ENCODE results near the gene ELN.

Gene ELN

GRCh38 chr7:74006032-74006431, 21.9 kb upstream of the ELN start:
- no peaks in the 10 kb centered on the region for H3K36me3 ChIP-seq (ENCODE audit: control insufficient read depth, low read length)
- H3K27ac ChIP-seq (ENCODE audit: low read depth, low read length): no peak overlapping the region
- no peaks in the 10 kb centered on the region for H3F3A ChIP-seq (ENCODE audit: control insufficient read depth, insufficient read depth)

GRCh38 chr7:74006451-74007241, 21.3 kb upstream of the ELN start:
- no peaks in the 10 kb centered on the region for H3K36me3 ChIP-seq (ENCODE audit: control insufficient read depth, low read length)
- H3K4me1 ChIP-seq (ENCODE audit: control insufficient read depth, low read length): no peaks in the 10 kb centered on the region
- H3F3A ChIP-seq (ENCODE audit: control insufficient read depth, insufficient read depth): no peaks in the 10 kb centered on the region
- no peak overlapping the region for H3K27ac ChIP-seq (ENCODE audit: low read depth, low read length)
- TF ChIP-seq EZH2phosphoT487 (IDR thresholded peaks at IDR 0.05; ENCODE audit: borderline replicate concordance, low read length) (no peak), CTCF (IDR thresholded peaks at IDR 0.05; ENCODE audit: low read depth, low read length, poor library complexity, severe bottlenecking) (no peak)
- no peak overlapping the region for H3K4me2 ChIP-seq (ENCODE audit: low read length)
- H4K20me1 ChIP-seq (ENCODE audit: control insufficient read depth, insufficient read depth, low read depth, low read length): no peaks in the 10 kb centered on the region
- H3K9me3 ChIP-seq (ENCODE audit: control insufficient read depth, insufficient read depth, low read length): no peaks in the 10 kb centered on the region
- H3K27me3 ChIP-seq (ENCODE audit: control insufficient read depth, low read length): peaks cover 11% of the 10 kb centered on the region; the same call in 1 of the 2 replicates
- no peaks in the 10 kb centered on the region for H3K79me2 ChIP-seq (ENCODE audit: control insufficient read depth, low read length)
- H3K4me3 ChIP-seq (ENCODE audit: low read length): no peak overlapping the region
- H3K9me2 ChIP-seq (replicated peaks; ENCODE audit: control insufficient read depth, low read length): no peaks in the 10 kb centered on the region

More at GRCh38 chr7:74006032-74006431, 21.9 kb upstream of the ELN start:
- H3K79me2 ChIP-seq (ENCODE audit: control insufficient read depth, low read length): no peaks in the 10 kb centered on the region
- no peaks in the 10 kb centered on the region for H3K4me1 ChIP-seq (ENCODE audit: control insufficient read depth, low read length)
- TF ChIP-seq CTCF (IDR thresholded peaks at IDR 0.05; ENCODE audit: low read depth, low read length, poor library complexity, severe bottlenecking): no peak
- TF ChIP-seq EZH2phosphoT487 (IDR thresholded peaks at IDR 0.05; ENCODE audit: borderline replicate concordance, low read length): no peak
- H3K4me2 ChIP-seq (ENCODE audit: low read length): no peak overlapping the region
- no peaks in the 10 kb centered on the region for H3K9me3 ChIP-seq (ENCODE audit: control insufficient read depth, insufficient read depth, low read length)
- peaks cover 12% of the 10 kb centered on the region; the same call in 1 of the 2 replicates for H3K27me3 ChIP-seq (ENCODE audit: control insufficient read depth, low read length)
- H3K9me2 ChIP-seq (replicated peaks; ENCODE audit: control insufficient read depth, low read length): no peaks in the 10 kb centered on the region
- H4K20me1 ChIP-seq (ENCODE audit: control insufficient read depth, insufficient read depth, low read depth, low read length): no peaks in the 10 kb centered on the region
- no peak overlapping the region for H3K4me3 ChIP-seq (ENCODE audit: low read length)

GRCh38 chr7:74007242-74007567, 20.8 kb upstream of the ELN start:
- H3K4me1 ChIP-seq (ENCODE audit: control insufficient read depth, low read length): no peaks in the 10 kb centered on the region
- no peaks in the 10 kb centered on the region for H3K9me2 ChIP-seq (replicated peaks; ENCODE audit: control insufficient read depth, low read length)
- H4K20me1 ChIP-seq (ENCODE audit: control insufficient read depth, insufficient read depth, low read depth, low read length): no peaks in the 10 kb centered on the region
- H3K4me2 ChIP-seq (ENCODE audit: low read length): no peak overlapping the region
- H3K27me3 ChIP-seq (ENCODE audit: control insufficient read depth, low read length): peaks cover 9% of the 10 kb centered on the region; the same call in 1 of the 2 replicates
- no peak overlapping the region for H3K27ac ChIP-seq (ENCODE audit: low read depth, low read length)
- no peak overlapping the region for H3K4me3 ChIP-seq (ENCODE audit: low read length)
- H3K79me2 ChIP-seq (ENCODE audit: control insufficient read depth, low read length): no peaks in the 10 kb centered on the region
- no peaks in the 10 kb centered on the region for H3K9me3 ChIP-seq (ENCODE audit: control insufficient read depth, insufficient read depth, low read length)
- TF ChIP-seq EZH2phosphoT487 (IDR thresholded peaks at IDR 0.05; ENCODE audit: borderline replicate concordance, low read length) (no peak), CTCF (IDR thresholded peaks at IDR 0.05; ENCODE audit: low read depth, low read length, poor library complexity, severe bottlenecking) (no peak)
- H3K36me3 ChIP-seq (ENCODE audit: control insufficient read depth, low read length): no peaks in the 10 kb centered on the region
- H3F3A ChIP-seq (ENCODE audit: control insufficient read depth, insufficient read depth): no peaks in the 10 kb centered on the region
